Activated CD4-positive, alpha-beta T cell treated with anti-CD3 and anti-CD28 coated beads, Interleukin-2, amount 50 U/mL, for 24 hours (primary cell): ENCODE data around the gene OSBPL2.

Source experiments
- DNase-seq, 2 donors: peaks; one replicate each; pipeline ENCODE4 v3.0.0-alpha.2; 2020; ENCODE audit warnings: low read depth in 1 of 2, low spot score in 1 of 2

Gene OSBPL2

GRCh38 chr20:62234339-62234738 is 4.0 kb upstream of the OSBPL2 start:
- no peak for DNase-seq

- no peak for DNase-seq
Observed at GRCh38 chr20:62235001-62235776, 3.1 kb upstream of the OSBPL2 start.

GRCh38 chr20:62235777-62236157 is 2.6 kb upstream of the OSBPL2 start:
- no peak for DNase-seq

DNA sequence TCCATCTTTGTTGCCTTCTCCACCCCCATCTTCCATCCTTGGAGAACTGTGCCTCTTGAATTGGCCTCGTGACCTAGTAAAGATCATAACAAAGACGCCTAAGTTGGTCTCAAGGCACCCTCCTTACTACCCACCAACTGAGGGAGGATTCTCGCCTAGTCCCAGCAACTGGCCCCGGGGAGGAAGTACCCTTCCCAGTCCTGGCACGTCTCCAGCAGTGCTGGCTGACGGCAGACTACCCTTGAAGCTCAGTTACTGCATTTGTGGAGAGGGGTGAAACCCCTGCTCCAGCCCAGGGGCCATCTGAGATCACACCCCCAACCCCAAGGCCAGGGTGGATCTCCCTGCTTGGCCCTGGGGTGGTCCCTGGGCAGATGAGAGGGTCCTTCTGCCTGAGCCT is 2.1 kb upstream of the OSBPL2 start:
- no peak for DNase-seq

- DNase-seq: no peak
Observed at GRCh38 chr20:62236766-62237513, 1.4 kb upstream of the OSBPL2 start.

DNA sequence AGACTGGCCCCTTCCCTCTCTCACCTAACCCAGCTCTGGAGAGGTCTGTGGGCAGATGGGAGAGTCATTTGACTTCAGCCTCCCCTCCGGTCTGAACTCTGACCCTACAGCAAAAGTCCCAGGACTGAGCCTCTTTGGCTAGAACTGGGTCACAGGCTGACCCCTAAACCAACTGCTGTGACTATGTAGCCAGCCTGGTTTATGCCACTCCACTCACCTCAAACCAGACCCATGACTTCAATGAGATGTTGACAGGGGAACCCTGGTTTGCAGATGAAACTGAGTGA is 864 bp upstream of the OSBPL2 start:
- DNase-seq: no peak

DNA sequence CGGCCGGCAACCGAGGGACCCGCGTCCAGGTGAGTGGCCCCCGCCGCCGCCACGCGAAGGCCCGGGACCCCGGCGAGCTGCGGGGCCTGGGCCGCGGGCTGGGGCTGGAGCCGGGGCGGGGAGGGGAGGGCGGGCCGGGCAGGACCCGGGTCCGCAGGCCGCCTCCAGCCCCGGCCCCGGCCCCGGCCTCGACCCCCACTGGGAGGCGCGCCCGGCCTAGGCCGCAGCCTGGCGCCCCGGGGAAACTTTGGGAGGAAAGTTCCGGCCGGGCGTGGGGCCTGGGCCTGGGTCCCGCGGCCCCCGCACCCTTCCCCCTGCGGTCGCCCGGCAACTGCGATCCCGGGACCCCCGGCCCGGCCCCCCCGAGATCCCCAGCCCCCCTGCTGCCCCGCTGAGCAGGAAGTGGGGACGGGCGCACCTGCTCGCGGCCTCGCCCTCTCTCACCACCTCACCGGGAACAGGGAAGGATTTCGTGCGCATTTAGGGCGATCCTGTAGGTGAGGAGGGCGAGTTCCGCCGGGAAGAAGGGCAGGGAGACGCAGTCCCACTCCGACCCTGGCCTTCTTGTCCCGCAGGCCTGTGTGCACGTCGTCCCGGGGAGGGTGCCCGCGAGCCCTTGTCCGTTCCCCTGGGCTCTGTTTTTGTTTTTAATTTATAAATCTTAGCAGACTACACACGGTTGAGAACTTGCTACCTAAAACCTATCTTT is 402 bp downstream of the OSBPL2 start:
- DNase-seq: no peak

DNA sequence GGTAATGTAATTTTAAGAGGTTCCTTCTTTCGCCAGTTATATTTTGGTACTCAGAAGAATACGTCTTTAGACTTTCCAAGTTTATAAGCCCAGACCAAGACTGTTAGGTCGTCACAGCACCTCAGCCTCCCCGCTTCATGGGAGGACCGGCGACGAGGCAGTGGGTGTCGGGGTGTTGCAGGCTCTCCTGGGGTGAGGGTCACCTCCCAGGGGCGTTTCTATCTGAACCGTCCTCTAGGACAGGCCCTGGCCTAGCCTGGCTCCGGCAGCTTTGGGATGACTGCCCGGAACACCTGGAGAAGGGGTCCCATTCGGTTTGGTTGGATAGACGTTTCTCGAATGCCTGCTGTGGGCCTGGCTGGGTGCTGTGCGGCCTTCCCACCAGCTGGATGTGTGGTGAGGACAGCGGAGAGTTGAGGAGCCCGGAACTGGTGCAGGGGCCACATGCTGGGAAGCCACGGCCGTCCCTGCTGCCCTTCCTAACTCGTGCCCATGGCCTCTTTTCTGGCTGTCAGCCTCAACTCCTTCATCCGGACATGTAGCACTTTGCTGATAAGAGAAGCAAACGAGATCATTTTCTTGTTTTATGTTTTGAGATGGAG is 1.1 kb downstream of the OSBPL2 start:
- DNase-seq: no peak

DNA sequence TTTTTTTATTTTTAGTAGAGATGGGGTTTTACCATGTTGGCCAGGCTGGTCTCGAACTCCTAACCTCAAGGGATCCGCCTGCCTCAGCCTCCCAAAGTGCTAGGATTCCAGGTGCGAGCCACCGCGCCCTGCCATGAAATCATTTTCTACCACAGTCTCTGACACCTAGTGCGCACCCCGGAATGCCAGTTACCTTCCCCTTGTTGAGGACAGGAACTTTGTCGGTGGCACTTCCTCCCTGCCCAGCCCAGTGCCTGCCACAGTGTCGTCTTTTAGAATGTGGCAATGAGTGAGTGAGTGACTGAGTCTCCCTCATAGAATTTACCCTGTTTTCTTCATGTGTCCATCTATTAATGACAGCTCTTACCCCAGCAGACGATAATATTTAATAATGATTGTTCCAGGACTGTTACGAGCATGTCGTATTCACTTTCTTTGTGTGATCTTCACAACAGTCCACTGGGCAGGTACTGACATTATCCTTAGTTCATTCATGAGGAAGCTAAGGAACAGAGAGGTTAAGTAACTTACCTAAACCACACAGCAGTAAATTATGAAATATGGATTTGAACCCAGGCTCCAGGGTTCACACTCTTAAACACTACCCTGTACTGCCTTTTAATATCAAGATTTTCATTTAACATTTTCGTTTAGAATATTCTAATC is 1.8 kb downstream of the OSBPL2 start:
- DNase-seq: no peak

- DNase-seq: no peak
Observed at GRCh38 chr20:62241506-62241905, 3.2 kb downstream of the OSBPL2 start.

GRCh38 chr20:62242176-62242575 is 3.9 kb downstream of the OSBPL2 start:
- no peak for DNase-seq

GRCh38 chr20:62243106-62243505 is 4.8 kb downstream of the OSBPL2 start:
- no peak for DNase-seq

DNA sequence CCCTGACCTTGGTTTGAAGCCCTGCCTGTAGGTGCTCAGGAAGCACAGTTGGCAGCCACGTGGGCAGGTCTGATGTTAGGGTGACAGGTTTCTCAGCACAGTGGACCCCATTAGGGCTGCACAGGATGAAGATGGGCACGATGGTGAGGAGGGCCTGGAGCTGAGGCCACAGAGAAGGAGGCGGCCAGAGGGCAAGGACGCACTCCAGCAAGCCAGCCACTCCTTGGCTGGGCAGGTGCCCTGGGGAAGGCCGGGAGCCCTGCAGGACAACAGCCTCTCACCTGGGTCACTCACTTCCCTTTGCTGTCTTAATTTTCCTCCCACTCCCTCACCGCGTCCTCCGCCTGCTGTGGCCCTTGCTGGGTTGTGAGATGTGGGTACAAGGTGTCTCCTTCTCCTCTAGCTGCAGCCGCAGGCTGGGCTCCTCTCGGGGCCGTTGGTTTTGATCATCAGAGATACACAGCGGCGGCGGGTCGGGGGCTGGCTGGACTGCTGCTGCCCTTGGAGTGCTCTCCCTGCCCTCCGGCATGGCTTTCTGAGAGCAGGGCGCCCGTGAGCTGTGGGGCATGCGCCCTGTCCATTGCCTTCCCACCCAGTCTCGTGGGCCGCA is 5.7 kb downstream of the OSBPL2 start:
- no peak for DNase-seq

DNA sequence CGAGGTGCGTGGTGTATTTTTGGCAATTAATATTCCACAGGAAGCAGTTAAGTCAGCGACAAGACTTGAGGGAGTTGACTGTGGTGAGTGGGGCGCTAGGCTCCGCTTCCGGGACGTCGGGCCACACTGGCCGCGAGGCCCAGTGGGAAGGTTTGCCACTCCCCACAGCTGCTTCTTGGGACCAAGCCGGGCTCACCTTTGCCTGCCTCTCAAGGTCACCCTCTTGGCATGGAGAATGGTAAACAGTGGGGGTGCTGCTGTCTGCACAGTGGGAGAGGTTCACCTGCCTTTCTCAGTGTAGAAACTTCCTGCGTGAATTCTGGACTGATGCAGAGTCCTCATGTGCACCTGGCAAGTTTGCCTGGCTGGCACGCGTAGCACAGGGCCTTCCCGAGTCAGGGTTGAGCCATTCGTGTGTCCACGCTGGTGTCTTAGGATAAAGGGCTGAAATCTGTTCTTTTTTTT is 6.4 kb downstream of the OSBPL2 start:
- no peak for DNase-seq

DNA sequence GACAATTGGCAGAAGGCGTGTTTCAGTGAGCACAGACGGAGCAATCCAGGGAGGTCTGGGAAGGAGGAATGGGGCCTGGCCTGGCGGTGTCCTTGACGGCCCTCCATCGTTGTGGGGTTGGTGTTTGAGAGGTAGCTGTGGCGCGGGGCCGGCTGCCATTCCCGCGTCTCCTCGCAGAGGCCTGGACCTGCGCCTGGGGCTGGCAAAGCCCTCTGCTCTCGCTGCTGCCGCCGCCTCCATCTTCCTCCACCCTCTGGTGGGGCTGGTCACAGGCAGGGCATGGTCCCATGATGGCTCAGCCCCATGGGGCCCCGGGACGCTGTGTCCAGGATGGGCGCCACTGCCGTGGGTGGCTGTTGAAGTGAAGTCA is 7.6 kb downstream of the OSBPL2 start:
- DNase-seq: no peak

DNA sequence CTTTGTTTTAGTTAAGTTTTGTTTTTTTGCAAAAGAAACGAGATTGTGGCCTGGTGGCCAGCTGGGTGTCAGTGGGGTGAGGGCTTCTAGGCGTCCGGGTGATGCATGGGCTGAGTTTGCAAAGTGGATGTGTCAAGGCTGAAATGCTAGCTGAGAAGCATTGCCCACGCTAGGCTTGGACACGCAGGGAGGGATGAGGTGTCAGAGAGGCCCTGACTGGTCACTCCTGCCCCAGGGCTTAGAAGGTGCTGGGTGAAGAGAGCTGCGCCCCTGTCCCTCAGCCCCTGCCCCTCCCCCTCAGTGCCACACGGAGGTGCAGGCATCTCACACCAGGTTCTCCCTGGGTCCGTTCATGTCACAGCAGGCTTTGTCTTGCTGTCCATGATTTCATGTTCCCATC is 8.1 kb downstream of the OSBPL2 start:
- DNase-seq: no peak

- no peak for DNase-seq
Observed at GRCh38 chr20:62246872-62247652, 8.7 kb downstream of the OSBPL2 start.

DNA sequence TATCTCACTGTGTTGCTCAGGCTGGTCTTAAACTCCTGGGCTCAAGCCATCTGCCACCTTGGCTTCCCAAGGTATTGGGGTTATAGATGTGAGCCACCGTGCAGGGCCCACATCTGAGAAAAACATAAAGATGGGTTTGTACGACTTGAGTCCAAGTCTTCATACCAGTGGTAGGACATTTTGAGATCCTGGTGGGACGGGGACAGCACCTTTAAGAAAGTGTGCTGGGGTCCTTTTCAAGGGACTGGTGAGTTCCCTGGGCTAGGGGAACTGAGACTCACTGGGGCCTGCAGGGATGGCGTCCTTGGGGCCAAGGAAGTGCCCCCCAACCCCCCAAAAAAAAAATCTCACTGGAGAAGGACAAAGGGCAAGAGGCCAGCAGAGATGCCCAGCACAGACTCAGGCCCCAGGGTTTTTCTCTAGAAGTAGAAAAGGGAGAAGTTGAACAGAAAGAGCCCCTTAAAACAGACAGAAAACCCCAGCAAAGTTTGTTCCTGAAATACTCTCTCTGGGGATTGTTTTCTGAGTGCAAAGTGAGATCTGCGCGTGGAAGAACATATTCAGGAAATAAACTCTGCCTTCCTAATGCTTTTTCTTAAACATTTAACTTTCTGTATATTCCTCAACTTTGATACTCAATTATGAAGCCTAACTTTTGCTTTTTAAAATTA is 10.7 kb downstream of the OSBPL2 start:
- DNase-seq: no peak

GRCh38 chr20:62252342-62252966 is 14.1 kb downstream of the OSBPL2 start:
- DNase-seq: no peak
